ENCODE results near the gene UVRAG. TPM values are rescaled to one million over a fixed set of nuclear protein-coding genes. Genes with fewer than 3 reads are reported as not detected.

Gene UVRAG
- total RNA-seq, 1 donor from 2014 or later, result 17.8 TPM

DNA sequence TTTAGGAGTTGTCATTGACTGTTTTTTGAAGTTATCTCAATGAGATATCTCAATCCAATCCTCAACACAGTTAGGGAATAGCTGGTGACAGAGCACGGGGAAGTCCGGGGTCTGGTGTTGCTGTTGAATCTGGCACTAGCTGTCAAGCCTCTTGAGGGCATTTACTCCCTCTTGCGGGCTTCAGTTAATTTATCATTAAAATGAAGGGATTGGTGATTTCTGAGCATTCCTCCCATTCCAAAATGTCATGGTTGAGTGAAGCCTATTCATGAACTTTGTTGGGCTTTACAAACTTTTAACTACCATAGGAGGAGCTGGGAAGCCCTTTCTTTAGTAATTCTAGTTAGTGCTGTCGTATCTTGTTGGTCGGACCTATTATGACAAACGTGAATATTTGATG is 40.2 kb downstream of the UVRAG start:
- Mint-ChIP-seq H3K4me1 (ENCODE audit: low read depth, unreplicated experiment) (no peaks in the 10 kb centered on the region), H3K27ac (ENCODE audit: unreplicated experiment) (no peak overlapping the region), H3K36me3 (ENCODE audit: unreplicated experiment) (no peaks in the 10 kb centered on the region), H3K9me3 (ENCODE audit: unreplicated experiment) (no peaks in the 10 kb centered on the region), H3K4me3 (ENCODE audit: unreplicated experiment) (no peak overlapping the region), H3K27me3 (ENCODE audit: unreplicated experiment) (no peaks in the 10 kb centered on the region)
- no peak for DNase-seq
- TF ChIP-seq, protein P1, sequence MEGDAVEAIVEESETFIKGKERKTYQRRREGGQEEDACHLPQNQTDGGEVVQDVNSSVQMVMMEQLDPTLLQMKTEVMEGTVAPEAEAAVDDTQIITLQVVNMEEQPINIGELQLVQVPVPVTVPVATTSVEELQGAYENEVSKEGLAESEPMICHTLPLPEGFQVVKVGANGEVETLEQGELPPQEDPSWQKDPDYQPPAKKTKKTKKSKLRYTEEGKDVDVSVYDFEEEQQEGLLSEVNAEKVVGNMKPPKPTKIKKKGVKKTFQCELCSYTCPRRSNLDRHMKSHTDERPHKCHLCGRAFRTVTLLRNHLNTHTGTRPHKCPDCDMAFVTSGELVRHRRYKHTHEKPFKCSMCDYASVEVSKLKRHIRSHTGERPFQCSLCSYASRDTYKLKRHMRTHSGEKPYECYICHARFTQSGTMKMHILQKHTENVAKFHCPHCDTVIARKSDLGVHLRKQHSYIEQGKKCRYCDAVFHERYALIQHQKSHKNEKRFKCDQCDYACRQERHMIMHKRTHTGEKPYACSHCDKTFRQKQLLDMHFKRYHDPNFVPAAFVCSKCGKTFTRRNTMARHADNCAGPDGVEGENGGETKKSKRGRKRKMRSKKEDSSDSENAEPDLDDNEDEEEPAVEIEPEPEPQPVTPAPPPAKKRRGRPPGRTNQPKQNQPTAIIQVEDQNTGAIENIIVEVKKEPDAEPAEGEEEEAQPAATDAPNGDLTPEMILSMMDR (IDR thresholded peaks at IDR 0.05; ENCODE audit: partially characterized antibody, unreplicated experiment), result no peak

DNA sequence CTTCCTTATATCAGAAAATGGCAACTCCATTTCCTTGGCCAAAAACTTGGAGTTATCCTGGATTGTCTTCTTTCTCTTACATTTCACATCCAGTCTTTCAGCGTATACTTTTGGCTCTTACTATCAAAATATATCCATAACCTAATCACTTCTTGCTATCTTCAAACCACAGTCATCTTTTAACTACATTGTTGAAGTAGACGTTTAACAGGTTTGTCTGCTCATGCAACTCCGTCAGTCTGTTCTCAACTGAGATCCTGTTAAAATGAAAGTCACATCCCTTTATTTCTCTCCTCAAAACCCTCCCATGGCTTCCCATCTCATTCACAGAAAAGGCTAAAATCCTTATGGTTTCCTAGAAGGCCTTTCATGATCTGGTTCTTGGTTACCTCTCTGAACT is 41.9 kb downstream of the UVRAG start:
- no peaks in the 10 kb centered on the region for H3K9me3 Mint-ChIP-seq (ENCODE audit: unreplicated experiment)
- H3K4me1 Mint-ChIP-seq (ENCODE audit: low read depth, unreplicated experiment), result no peaks in the 10 kb centered on the region
- H3K27me3 Mint-ChIP-seq (ENCODE audit: unreplicated experiment), result no peaks in the 10 kb centered on the region
- H3K36me3 Mint-ChIP-seq (ENCODE audit: unreplicated experiment), result no peaks in the 10 kb centered on the region
- no peak overlapping the region for H3K4me3 Mint-ChIP-seq (ENCODE audit: unreplicated experiment)
- DNase-seq, result no peak
- TF ChIP-seq, protein P1 (IDR thresholded peaks at IDR 0.05; ENCODE audit: partially characterized antibody, unreplicated experiment), result no peak
- no peak overlapping the region for H3K27ac Mint-ChIP-seq (ENCODE audit: unreplicated experiment)

DNA sequence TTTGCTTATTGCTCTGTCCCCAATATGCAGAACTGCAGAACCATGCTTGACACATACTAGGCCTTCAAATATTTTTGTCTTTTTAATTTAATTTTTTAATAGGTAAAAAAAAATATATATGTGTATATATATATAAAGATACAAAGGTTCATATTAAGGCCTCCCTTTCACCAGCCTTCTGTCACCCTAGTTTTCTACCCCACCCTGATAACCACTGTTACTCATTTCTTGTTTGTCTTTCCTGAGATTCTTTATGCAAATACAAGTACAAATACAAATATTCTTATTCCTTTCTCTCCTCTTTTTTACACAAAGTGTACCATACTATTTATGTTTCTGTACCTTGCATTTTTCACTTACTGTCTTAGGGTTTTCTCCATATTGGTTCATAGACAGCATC is 43.0 kb downstream of the UVRAG start:
- no peaks in the 10 kb centered on the region for H3K9me3 Mint-ChIP-seq (ENCODE audit: unreplicated experiment)
- H3K27ac Mint-ChIP-seq (ENCODE audit: unreplicated experiment), result no peak overlapping the region
- no peaks in the 10 kb centered on the region for H3K27me3 Mint-ChIP-seq (ENCODE audit: unreplicated experiment)
- TF ChIP-seq, protein P1 (IDR thresholded peaks at IDR 0.05; ENCODE audit: partially characterized antibody, unreplicated experiment), result no peak
- no peak for DNase-seq
- no peaks in the 10 kb centered on the region for H3K36me3 Mint-ChIP-seq (ENCODE audit: unreplicated experiment)
- no peaks in the 10 kb centered on the region for H3K4me1 Mint-ChIP-seq (ENCODE audit: low read depth, unreplicated experiment)
- no peak overlapping the region for H3K4me3 Mint-ChIP-seq (ENCODE audit: unreplicated experiment)

DNA sequence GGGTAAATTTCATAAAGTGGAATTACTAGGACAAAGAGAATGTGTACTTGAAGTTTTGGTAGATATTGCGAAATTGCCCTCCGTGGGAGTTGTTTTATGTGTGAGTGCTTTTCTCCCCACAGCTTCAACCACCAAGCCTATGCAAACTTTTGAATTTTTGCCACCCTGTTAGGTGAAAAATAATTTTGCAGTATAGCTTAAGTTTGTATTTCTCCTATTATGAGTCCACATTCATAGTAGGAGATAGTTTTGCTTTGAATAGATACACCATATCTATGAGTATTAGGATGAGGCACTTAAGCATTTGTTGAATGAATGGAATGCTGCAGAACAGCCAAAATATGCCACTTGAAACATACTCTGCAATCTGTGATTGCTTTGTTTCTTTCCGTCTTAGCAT is 43.6 kb downstream of the UVRAG start:
- DNase-seq, result no peak
- Mint-ChIP-seq H3K4me1 (ENCODE audit: low read depth, unreplicated experiment) (no peaks in the 10 kb centered on the region), H3K27me3 (ENCODE audit: unreplicated experiment) (no peaks in the 10 kb centered on the region), H3K4me3 (ENCODE audit: unreplicated experiment) (no peak overlapping the region), H3K9me3 (ENCODE audit: unreplicated experiment) (no peaks in the 10 kb centered on the region), H3K27ac (ENCODE audit: unreplicated experiment) (no peak overlapping the region), H3K36me3 (ENCODE audit: unreplicated experiment) (no peaks in the 10 kb centered on the region)
- TF ChIP-seq, protein P1 (IDR thresholded peaks at IDR 0.05; ENCODE audit: partially characterized antibody, unreplicated experiment), result no peak

- Mint-ChIP-seq H3K27me3 (ENCODE audit: unreplicated experiment) (no peaks in the 10 kb centered on the region), H3K4me1 (ENCODE audit: low read depth, unreplicated experiment) (no peaks in the 10 kb centered on the region), H3K27ac (ENCODE audit: unreplicated experiment) (no peak overlapping the region), H3K36me3 (ENCODE audit: unreplicated experiment) (no peaks in the 10 kb centered on the region), H3K4me3 (ENCODE audit: unreplicated experiment) (no peak overlapping the region), H3K9me3 (ENCODE audit: unreplicated experiment) (no peaks in the 10 kb centered on the region)
- DNase-seq, result no peak
- TF ChIP-seq, protein P1 (IDR thresholded peaks at IDR 0.05; ENCODE audit: partially characterized antibody, unreplicated experiment), result no peak
Observed at GRCh38 chr11:75859614-75860013, 44.6 kb downstream of the UVRAG start.

Data from glutamatergic neuron (in vitro differentiated cells).